ENCODE data around the gene EXOC6B. TPM values are rescaled to one million over a fixed set of nuclear protein-coding genes. Genes with fewer than 3 reads are reported as not detected.

EXOC6B gene
- total RNA-seq, 1 donor from 2014 or later, result 173 TPM

DNA sequence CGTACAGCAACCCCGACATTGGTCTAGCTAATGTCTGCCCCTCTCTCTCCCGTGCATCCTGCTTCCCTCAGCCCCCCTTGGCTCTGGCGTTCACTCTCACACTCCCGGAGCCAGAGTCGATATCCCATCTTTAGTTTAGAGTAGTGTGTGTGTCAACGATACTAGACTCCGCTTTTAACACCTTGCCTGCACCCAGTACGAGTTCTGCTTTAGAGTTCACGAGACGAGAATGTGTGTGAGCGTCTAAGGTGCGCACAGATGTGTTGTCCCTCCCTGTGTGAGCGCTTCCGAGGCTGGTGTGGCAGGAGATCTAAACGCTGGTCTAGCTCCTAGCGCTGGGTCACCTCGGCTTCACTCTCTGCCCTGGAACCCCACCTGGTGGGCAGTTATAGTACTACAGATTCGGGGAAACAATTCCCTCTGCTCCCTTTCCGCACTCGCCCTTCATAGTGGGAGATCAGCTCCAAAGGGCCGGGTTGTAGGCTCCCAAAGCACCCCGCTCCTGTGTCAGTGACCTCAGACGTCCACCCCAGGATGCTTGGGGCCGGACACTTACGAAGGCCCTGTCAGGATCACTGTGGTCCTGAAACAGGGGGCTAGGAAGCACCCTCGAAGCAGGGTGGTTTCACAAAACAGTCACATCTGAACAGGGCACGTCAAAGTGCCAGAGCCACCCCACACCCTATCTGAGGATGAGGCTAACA is 675.5 kb downstream of the EXOC6B start:
- peak; percentile 88 for DNase-seq (ENCODE audit: low spot score)
- intact Hi-C loops (cut with DNase I), result loop anchor here (2.0 to 10.0 kb wide), 5 partner anchors 226 to 602 kb away; no protein-coding TSS in a partner anchor

DNA sequence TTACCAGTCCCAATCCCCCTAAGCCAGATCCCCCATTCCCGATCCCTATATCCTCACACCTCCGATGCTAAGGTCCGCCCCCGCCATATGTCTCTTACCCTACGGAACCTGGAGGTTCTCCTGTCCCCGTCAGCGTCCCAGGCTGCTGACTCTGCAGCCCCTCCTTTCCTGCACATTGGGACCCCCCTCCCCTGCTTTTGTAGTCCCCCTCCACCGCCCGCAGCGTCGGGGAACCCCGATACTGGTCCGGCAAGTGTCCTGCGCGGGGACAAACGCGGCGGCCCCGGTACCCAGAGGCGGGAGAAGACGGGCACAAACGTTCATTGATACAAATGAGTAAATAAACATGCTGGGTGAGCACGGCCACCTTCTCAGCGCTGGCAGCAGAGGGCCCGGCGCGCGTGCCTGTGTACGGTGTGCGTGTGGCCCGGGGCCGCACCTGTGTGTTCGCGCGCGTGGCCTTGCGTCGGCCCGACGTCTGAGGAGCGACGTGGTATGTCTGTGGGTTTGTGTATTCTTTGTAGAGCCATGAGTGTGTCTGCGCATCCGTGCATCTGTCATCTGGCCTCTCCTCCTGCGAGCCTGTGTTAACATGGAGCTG is 676.2 kb downstream of the EXOC6B start:
- peak; percentile 74 for DNase-seq (ENCODE audit: low spot score)
- intact Hi-C loops (cut with DNase I), result loop anchor here (2.0 to 10.0 kb wide), 6 partner anchors 225 to 601 kb away; no protein-coding TSS in a partner anchor

DNA sequence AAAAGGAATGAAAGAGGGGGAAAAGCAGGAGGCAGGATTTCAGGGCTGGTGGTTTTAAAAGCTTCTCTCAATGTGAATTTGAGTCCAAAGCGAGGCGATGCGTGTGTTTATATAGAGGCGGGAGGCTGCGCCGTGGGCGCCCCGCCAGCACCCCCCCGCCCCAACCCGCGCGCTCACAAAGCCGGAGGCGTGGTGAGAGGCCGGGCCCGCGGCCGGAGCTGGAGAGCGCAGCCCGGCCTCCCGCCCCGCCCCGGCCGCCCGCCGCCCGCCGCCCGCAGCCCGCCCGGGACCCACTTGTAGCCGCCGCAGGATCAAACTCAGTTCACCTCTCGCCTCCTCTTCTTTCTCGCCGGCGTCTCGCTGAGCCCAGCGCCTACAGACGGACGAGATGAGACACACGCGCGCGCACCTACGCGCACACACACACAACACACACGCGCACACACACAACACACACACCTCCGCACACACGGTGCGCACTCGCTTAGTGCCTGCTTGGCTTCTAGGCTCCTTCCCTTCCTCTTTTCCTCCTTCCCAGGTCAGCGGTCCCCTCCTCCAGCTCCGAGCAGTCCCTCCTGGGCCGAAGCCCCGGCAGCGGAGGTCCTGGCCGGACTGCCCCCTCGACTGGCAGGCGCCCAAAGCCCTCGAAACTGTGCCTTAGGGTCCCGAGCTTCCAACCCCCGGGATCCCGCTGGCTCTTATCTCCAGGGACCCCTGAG is 676.8 kb downstream of the EXOC6B start:
- intact Hi-C loops (cut with DNase I), result loop anchor here (10.0 kb wide), 1 partner anchor 444 kb away; no protein-coding TSS in a partner anchor
- DNase-seq (ENCODE audit: low spot score), result peak; percentile 79

DNA sequence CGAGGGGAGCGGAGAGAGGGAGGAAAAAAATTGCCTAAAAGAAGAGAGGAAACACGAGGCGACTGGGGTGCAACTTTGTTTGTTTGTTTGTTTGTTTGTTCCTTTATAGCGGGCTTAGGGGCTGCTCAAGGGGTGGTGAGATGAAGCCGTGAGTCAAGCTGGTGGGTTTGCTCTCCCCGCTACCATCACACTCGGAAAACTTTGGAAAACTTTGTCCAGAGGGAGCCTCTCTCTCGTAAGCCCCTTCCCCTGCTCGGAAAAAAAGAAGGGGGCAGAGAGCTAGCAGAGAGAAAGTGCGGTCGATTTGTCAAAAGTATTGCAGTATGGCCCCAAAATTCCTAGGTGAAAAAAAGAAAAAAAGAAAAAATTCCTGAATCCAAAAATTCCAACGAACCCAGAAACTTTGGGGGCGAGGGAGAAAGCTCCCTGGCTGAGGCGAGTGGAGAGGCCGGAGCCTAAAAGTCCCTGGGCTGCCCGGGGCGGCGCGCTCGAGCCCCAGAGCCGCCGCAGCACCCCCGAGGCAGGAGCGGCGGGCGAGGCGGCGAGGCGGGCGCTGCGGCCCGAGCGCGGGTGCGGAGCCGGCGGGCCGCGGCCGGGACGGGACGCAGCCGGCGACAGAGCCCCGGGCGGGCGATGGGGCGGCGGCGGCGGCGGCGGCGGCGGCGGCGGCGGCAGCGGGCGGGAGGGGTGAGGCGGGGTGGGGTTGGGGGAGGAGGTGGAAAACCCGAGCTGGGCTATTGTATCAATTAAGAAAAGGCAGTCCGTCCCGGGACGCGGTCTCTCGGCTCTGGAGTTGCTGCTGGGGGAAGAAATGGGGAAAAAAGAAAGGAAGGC is 677.6 kb downstream of the EXOC6B start:
- intact Hi-C loops (cut with DNase I), result loop anchor here (10.0 kb wide), 1 partner anchor 443 kb away; no protein-coding TSS in a partner anchor
- DNase-seq (ENCODE audit: low spot score), result peak; percentile 46

DNA sequence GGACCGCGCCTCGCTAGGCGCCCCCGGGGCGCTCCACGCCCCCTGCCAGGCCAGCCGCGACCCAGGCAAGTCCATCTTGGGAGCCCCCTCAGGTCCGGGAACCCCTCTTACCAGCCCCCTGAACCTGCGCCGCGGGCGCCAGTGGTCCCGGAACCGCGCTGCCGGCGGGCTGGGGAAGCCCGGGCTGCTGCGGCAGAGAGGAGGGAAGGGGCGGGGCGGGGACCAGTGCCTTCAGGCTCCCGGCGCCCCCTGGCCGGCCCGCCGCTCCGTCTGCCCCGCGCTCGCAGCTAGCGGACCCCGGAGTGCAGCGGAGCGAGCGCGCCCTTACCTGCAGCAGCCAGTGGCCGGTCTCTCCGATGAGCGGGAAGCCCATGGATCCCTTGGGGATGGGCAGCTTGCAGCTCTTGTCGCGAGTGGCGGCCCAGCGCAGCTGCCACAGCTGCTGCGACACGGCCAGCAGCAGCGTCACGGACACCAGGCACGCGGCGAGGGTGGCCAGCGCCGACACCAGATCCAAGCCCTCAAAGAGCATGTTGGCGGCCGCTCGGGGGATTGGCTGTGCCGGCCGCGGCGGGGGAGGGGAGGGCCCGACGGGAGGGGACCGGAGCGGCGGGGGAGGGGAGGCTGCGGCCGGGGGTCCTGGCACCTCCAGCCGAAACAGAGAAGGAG is 678.4 kb downstream of the EXOC6B start, which contains the start of gene CYP26B1:
Gene CYP26B1 (minus strand): TSS at position 560 of the 669 bp plus-strand sequence. CDS start 28 bp downstream, at position 532.
- DNase-seq (ENCODE audit: low spot score), result peak; percentile 70

DNA sequence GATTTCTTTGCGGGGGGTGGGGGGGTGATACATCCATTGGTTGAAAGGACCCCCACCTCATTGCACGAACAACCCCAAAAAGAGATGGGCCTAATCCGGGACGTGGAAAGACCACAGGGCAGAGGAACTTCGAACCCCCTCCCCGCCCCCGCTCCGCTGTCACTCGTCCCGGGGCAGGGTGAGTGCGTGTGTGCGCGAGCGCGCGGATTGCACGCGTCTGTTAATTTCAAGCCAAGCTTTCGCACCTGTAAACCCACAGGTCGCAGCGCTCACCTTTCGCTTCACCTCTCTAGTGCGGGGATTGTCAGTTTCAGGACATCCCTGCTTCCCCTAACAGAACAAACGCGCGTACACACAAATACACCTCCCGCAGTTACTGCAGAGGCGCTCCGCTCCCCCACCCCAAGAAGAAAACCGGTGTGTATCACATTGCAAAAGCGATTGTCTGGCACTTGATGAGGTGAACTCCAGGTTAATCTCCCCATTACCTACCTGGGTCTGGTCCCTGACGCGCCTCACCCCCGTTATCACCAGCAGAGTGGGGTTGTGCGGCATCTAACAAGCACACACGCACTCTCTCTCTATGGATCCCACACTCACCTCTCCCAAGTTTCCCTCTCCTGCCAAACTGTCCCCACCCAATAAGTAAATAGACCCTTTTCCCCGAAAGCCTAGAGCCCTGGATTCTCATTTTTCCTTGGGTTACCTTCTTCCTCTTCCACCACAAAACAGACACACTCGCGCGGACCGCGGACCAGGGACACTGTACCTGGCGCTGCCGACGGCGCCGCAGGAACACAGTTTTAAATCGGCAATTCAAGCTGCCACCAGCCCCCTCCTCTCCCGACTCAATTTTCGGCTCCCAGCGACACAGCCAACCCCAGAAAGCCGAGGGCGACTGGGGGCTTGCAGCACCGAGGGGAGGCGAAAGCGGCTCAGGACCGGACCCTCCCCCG is 679.2 kb downstream of the EXOC6B start:
- peak; percentile 74 for DNase-seq (ENCODE audit: low spot score)
- intact Hi-C loops (cut with DNase I), result loop anchor here (10.0 kb wide), 1 partner anchor 442 kb away; no protein-coding TSS in a partner anchor

More for the DNA sequence above, 678.4 kb downstream of the EXOC6B start, which contains the start of gene CYP26B1:
- intact Hi-C loops (cut with DNase I), result loop anchor here (10.0 kb wide), 1 partner anchor 443 kb away; no protein-coding TSS in a partner anchor

DNA sequence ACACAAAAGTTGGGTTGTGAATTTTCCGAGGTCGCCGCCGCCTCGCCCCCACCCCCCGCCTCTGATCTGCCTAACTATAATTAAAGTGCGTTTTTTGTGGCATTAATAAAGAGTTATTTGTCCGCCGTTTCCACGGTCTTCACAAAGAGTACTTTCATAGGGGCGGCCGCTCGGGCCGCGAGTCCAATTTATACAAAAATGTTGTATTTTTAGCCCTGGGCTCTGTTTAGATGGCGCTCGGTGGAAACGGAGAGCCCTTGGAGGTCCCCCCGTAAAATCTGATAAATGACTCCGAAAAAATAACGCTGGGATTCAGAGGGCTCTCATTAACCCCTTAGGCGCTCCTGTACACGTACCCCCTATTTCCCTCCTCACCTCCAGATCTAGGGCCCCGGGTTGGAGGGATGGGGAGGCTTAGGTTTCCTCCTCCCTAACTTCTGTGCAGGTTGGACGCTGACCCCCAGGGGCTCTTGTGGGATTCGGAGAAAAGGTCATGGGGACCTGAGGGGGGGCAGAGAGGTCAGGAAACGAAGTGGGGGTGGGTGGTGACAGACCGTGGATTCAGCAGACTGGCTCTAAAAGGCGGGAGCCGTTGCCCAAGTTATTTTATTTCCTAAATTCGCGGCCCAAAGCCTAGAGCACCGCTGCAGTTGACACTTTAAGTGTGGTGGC is 680.0 kb downstream of the EXOC6B start:
- intact Hi-C loops (cut with DNase I), result loop anchor here (10.0 kb wide), 1 partner anchor 441 kb away; no protein-coding TSS in a partner anchor
- peak; percentile 47 for DNase-seq (ENCODE audit: low spot score)

DNA sequence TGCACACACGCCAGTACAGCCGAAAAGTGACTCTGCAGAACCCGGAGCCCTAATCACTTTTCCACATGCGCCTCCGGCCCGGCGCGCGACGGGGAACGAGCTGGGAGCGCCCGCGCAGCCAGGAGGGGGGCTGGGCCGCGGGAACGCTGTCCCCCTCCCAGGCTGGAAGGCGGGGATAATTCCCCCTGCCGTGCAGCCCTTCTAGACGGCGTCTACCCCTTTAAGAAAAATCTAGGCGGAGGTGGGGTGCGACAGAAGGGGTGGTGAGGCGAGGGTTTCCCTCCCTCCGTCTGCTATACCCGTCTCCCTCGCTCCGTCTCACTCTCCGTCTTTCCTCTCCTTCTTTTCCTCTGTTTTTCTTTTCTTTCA is 680.6 kb downstream of the EXOC6B start:
- DNase-seq (ENCODE audit: low spot score), result no peak
- intact Hi-C loops (cut with DNase I), result loop anchor here (10.0 kb wide), 1 partner anchor 440 kb away; no protein-coding TSS in a partner anchor

DNA sequence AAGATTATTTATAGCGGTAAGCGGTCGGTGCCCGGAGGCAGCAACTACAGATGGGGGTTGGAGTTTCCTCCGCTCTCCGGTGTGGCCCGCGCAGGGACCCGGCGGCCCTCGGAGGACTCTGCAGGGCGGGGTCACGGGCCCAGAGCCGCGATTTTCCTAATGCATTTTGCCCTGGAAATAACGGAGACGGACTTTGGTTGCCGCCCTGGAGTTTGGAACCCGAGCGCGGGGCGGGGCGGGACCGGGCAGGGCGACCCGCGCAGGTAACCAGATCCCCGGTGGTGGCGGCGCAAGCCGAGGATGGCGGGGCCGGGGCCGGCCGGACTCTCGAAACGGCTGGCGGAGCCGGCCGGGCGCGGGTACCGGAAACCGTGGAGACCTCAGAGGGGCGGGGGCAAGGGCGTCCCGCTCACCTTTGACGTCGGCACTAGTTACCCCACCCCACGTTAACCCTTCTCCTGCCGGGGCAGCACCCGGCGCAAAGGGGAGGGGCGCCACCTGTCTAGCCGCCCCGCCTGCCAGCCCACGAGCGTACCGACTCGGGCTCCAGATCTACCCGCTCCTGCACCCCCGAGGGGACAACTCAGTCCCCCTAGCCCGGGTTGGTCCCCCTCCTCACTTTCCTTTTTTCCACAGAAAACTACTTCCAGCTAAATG is 681.1 kb downstream of the EXOC6B start:
- DNase-seq (ENCODE audit: low spot score), result no peak
- intact Hi-C loops (cut with DNase I), result loop anchor here (5.0 to 10.0 kb wide), 3 partner anchors 262 to 532 kb away; no protein-coding TSS in a partner anchor

DNA sequence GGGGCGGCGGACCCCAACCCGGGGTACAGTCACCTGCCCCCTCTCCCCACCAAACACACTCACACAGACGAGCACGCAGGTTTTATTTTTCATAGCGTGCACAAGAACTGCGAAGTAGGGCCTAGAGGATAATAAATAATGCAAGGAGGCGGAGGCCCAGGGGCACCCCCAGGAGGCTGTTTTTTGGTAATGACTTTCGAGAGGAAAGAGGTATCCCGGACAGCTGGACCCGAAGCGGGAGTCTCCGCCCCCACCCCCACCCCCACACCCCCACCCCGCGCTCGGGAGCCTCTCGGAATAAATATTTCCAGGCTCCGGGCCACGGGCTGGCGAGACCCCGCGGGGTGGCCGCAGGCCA is 681.6 kb downstream of the EXOC6B start:
- intact Hi-C loops (cut with DNase I), result loop anchor here (5.0 to 10.0 kb wide), 3 partner anchors 262 to 532 kb away; no protein-coding TSS in a partner anchor
- DNase-seq (ENCODE audit: low spot score), result no peak

DNA sequence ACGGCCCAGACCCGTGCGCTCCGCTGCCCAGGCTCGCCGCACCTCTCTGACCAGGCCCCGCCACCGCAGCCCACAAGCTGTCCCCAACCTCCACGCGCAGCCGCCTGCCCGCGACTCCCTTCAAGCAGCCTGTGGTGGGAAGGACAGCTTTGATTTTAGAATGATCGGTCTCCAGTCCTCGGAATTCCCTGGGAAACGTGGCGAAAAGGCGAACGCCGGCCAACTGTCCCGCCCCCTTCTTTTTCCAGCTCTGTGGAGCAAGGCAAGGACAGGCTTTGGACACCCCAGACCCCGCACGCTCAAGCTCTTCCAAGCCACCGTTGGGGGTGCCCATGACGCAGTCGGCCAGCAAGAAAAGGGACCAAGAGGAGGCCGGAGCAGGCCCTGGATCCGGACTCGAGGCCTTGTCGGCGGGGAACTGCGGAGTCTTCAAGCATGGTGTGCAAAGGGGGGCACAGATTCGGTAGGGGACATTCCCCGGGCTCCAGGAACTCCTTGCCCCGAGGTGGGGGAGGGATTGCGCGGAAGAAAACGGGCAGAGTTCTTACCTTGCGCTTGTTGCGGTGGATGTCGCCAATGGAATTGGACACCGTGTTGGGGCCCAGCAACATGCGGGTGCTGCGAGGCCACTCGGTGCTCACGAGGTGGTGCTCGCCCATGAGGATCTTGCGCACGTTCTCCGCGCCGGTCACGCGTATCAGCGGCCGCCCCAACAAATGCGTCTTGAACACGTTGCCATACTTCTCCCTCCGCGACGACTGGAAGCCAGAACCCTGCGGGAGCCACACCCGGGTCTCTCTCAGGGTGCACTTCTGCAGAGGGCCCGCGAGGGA is 682.2 kb downstream of the EXOC6B start:
- DNase-seq (ENCODE audit: low spot score), result peak; percentile 73
- intact Hi-C loops (cut with DNase I), result loop anchor here (5.0 to 10.0 kb wide), 3 partner anchors 261 to 531 kb away; no protein-coding TSS in a partner anchor

DNA sequence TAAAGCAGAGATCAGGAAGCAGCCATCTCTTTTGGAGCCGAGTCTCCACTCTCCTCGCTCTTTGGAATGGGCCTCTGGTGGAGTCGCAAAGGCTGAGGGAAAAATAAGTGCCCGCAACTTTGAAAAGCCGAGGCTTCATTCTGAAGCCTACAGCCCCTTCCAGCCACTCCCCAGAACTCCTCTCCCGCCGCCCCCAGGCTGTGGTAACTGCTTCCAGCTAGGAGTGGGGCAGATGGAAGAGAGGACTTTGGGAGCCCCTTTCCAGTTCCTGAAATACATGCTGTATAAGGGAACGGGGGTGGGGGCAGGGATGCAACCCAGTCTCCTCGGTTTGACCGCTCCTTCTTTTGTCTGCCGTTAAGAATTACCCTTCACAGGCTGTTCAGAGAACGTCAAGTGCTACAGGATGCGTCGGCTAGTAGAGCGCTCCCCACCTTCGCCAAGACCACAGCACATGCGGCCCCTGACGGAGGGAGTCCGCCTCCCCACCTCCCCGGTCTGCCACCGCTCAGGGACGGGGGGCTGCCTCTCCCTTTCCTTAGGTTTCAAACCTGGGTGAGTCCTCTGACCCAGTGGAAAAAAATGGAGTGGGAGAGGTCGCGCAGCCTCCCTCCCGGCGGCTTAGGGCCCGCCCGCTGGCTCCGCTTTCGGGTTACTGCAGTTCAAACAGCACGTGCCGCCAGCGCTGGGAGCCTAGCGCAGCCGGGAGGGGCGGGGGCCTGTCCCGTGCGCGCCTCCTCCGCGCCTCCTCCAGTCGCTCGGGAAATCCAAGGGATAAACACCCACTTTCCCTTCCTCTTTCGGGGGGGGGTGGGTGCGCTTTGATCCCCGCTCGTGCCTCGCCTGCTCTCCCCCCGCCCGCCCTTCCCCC is 683.0 kb downstream of the EXOC6B start:
- intact Hi-C loops (cut with DNase I), result loop anchor here (5.0 to 10.0 kb wide), 3 partner anchors 261 to 531 kb away; no protein-coding TSS in a partner anchor
- DNase-seq (ENCODE audit: low spot score), result peak; percentile 83

DNA sequence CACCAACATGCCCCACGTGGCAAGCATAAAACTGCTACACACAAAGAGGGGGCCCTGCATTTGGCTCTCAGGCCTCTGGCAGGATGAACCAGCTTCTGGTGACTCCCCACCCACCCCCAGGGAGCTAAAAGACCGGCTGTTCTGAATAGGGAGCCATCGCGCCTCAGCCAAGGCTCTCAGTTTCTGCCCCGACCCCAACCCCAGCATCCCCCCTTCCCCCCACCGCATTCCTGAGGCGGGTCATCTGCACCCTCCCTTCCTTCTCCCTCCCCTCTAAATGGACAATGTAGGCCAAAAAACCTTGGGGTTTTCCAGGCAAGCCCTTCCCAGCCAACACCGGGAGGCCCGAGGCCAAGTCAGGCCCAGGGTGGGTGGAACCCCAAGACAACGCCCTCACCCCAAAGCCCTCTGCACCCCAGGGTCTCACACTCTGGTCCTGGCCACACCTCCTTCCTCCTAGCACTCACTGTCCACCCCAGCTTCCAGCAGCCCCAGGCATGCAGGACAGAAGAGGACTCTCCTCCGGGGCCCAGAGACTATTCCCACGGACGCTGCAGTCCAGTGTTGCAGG is 683.9 kb downstream of the EXOC6B start:
- peak; percentile 63 for DNase-seq (ENCODE audit: low spot score)
- intact Hi-C loops (cut with DNase I), result loop anchor here (5.0 to 10.0 kb wide), 3 partner anchors 260 to 530 kb away; no protein-coding TSS in a partner anchor
